ENCODE measurements around the gene FIGNL1. TPM values are rescaled to one million over a fixed set of nuclear protein-coding genes. Genes with fewer than 3 reads are reported as not detected.

The FIGNL1 gene
- total RNA-seq, 1 experiment from 2014 or later, result 28.1 TPM

DNA sequence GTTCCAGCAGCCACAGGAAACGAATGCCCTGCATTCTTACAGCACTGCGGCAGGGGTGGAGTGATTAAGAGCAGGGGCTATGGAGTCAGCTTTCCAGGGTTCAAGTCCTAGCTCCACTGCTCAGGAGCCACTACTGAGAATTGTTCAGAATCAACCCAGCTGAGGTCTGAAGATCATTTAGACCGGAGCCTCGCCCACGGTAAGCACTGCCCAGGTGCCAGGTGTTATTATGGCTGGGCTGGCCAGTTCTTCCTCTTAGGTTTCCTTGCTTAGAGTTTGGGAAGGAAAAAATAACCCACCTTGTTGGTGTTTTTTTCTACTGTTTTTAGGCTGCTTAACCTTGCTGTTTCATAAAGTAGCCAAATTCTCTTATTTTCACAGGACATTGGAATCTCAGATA is 4.8 kb upstream of the FIGNL1 start:
- no peaks in the 10 kb centered on the region for H3K79me2 ChIP-seq (ENCODE audit: insufficient read depth, low read length)
- H3K4me3 ChIP-seq (replicated peaks in 1 of 2; ENCODE audit: low read depth in 1 of 2, low read length in 2 of 2), result no peak overlapping the region
- no peaks in the 10 kb centered on the region for H3K9me3 ChIP-seq (ENCODE audit: control insufficient read depth in 1 of 2, insufficient read depth in 1 of 2, low read depth in 1 of 2, low read length in 2 of 2)
- H2AFZ ChIP-seq (ENCODE audit: low read depth, low read length, poor library complexity, severe bottlenecking), result no peak overlapping the region
- CTCF ChIA-PET, result no interaction called here
- peaks cover 7 to 11% of the 10 kb centered on the region in 2 experiments; a peak in 3 of 4 replicates for H3K4me1 ChIP-seq (ENCODE audit: control insufficient read depth in 1 of 2, insufficient read depth in 2 of 2, low read length in 2 of 2)
- H3K9ac ChIP-seq (ENCODE audit: low read length), result no peak overlapping the region
- POLR2A ChIA-PET, result no interaction called here
- no peaks in the 10 kb centered on the region for H3K36me3 ChIP-seq (ENCODE audit: control insufficient read depth in 1 of 2, insufficient read depth in 2 of 2, low read length in 2 of 2)
- H4K20me1 ChIP-seq (ENCODE audit: insufficient read depth), result no peaks in the 10 kb centered on the region
- ATAC-seq, result no peak
- no TSS peak for BruUV-seq (replicated peaks)
- intact Hi-C loops (cut with micrococcal nuclease), result no loop called here
- RAD21 ChIA-PET (ENCODE audit: low non-redundant PET in 1 of 2, low total read pairs in 2 of 2, uncharacterized antibody in 2 of 2, unreplicated experiment in 2 of 2), result no interaction called here
- H3K27me3 ChIP-seq (ENCODE audit: insufficient read depth, low read length), result peaks cover 30% of the 10 kb centered on the region
- no peak overlapping the region for H3K4me2 ChIP-seq (ENCODE audit: low read length)
- no peak for DNase-seq (ENCODE audit: low read depth, low spot score)
- H3K9me2 ChIP-seq (ENCODE audit: insufficient read depth), result no peaks in the 10 kb centered on the region
- TF ChIP-seq CEBPB (IDR thresholded peaks at IDR 0.05; ENCODE audit: low read depth) (no peak), EZH2 (IDR thresholded peaks at IDR 0.05) (no peak)
- TF ChIP-seq, protein P1, sequence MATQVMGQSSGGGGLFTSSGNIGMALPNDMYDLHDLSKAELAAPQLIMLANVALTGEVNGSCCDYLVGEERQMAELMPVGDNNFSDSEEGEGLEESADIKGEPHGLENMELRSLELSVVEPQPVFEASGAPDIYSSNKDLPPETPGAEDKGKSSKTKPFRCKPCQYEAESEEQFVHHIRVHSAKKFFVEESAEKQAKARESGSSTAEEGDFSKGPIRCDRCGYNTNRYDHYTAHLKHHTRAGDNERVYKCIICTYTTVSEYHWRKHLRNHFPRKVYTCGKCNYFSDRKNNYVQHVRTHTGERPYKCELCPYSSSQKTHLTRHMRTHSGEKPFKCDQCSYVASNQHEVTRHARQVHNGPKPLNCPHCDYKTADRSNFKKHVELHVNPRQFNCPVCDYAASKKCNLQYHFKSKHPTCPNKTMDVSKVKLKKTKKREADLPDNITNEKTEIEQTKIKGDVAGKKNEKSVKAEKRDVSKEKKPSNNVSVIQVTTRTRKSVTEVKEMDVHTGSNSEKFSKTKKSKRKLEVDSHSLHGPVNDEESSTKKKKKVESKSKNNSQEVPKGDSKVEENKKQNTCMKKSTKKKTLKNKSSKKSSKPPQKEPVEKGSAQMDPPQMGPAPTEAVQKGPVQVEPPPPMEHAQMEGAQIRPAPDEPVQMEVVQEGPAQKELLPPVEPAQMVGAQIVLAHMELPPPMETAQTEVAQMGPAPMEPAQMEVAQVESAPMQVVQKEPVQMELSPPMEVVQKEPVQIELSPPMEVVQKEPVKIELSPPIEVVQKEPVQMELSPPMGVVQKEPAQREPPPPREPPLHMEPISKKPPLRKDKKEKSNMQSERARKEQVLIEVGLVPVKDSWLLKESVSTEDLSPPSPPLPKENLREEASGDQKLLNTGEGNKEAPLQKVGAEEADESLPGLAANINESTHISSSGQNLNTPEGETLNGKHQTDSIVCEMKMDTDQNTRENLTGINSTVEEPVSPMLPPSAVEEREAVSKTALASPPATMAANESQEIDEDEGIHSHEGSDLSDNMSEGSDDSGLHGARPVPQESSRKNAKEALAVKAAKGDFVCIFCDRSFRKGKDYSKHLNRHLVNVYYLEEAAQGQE (IDR thresholded peaks at IDR 0.05; ENCODE audit: low read depth), result no peak
- H3K27ac ChIP-seq (ENCODE audit: low read depth, low read length), result no peak overlapping the region

DNA sequence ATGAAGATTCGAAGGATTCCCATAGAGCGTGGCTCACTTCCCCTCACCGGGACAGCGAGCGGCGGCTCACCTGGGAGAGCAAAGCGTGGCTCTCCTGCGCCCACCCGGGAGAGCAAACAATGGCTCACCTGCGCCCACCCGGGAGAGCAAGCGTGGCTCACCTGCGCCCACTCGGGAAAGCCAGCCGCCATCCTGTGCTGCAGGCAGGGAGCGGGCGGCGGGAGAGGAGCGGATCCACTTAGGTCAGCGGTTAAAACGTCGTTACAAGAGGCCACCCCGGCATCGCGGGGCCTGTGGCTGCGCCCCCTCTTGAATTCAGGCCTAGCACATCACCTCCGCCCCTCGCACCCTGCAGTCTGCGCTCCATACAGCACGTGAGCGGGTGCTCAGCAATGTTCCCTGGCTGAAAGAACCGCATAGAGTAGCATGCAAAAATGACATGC is 461 bp upstream of the FIGNL1 start:
- BruUV-seq (replicated peaks), result no TSS peak

More for the DNA sequence above, 461 bp upstream of the FIGNL1 start:
- Histone ChIP-seq H3K79me2 (ENCODE audit: insufficient read depth, low read length) (no peaks in the 10 kb centered on the region), H4K20me1 (ENCODE audit: insufficient read depth) (peaks cover 17% of the 10 kb centered on the region; the same call in 1 of the 2 replicates), H3K4me2 (ENCODE audit: low read length) (peak overlapping the region; percentile 94), H3K9ac (ENCODE audit: low read length) (peak overlapping the region; percentile 79), H3K4me1 (ENCODE audit: control insufficient read depth in 1 of 2, insufficient read depth in 2 of 2, low read length in 2 of 2) (peaks cover 32 to 43% of the 10 kb centered on the region in 2 experiments), H2AFZ (ENCODE audit: low read depth, low read length, poor library complexity, severe bottlenecking) (peak overlapping the region; percentile 87), H3K27me3 (ENCODE audit: insufficient read depth, low read length) (peaks cover 13% of the 10 kb centered on the region; the same call in 1 of the 2 replicates), H3K36me3 (ENCODE audit: control insufficient read depth in 1 of 2, insufficient read depth in 2 of 2, low read length in 2 of 2) (peaks cover 0 to 7% of the 10 kb centered on the region in 2 experiments; a peak in 1 of 4 replicates), H3K9me3 (ENCODE audit: control insufficient read depth in 1 of 2, insufficient read depth in 1 of 2, low read depth in 1 of 2, low read length in 2 of 2) (no peaks in the 10 kb centered on the region), H3K27ac (ENCODE audit: low read depth, low read length) (peak overlapping the region; percentile 69), H3K9me2 (ENCODE audit: insufficient read depth) (no peaks in the 10 kb centered on the region), H3K4me3 (replicated peaks in 1 of 2; ENCODE audit: low read depth in 1 of 2, low read length in 2 of 2) (peak overlapping the region; percentile 74 to 75)
- RAD21 ChIA-PET (ENCODE audit: low non-redundant PET in 1 of 2, low total read pairs in 2 of 2, uncharacterized antibody in 2 of 2, unreplicated experiment in 2 of 2), result no interaction called here
- intact Hi-C loops (cut with micrococcal nuclease), result no loop called here
- CTCF ChIA-PET, result interaction anchor here (1.3 kb wide), 1 partner anchor 710 kb away, joined by 3 read pairs; no protein-coding TSS in a partner anchor
- TF ChIP-seq EGR1 (IDR thresholded peaks at IDR 0.05; ENCODE audit: low read depth) (no peak), ZFX (IDR thresholded peaks at IDR 0.05) (peak; percentile 5; the same call in 1 of the 2 replicates)
- no peak for DNase-seq (ENCODE audit: low read depth, low spot score)
- ATAC-seq, result no peak
- POLR2A ChIA-PET, result no interaction called here

Data from HCT116 (cell line).